NOMO-1 (cell line): ENCODE data around the gene SRRM5.
A peak's percentile ranks its signal among the peaks of the same experiment; 100 is the strongest.
"Not testable (repeated sequence)": the region's sequence is repeated elsewhere in the genome, so short reads cannot be mapped to it uniquely, and the experiment has no call there.

ENCODE experiments used
- DNase-seq, 2 experiments: peaks; one replicate each; lab custom pipeline; 2025; ENCODE audit not compliant: unreplicated experiment in 2 of 2; lab: John Stamatoyannopoulos, UW

Gene SRRM5

DNA sequence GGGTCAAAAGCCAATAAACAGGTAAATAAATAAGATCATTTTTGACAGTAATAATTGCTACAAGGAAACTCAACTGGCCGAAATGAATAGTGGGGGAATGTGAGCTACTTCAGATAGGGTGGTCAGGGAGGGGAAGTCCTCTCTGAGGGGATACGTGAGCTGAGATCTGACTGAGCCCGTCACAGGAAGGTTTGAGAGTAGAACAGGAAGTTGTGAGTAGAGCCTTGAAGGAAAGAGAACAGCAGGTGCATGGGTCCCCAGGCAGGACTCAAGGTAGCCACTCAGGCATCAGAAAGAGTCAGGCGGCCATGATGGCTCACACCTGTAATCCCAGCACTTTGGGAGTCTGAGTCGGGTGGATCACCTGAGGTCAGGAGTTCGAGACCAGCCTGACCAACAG lies 22.2 kb upstream of the SRRM5 start:
- DNase-seq: no peak

GRCh38 chr19:43591904-43592772 lies 19.8 kb upstream of the SRRM5 start:
- no peak for DNase-seq

GRCh38 chr19:43592800-43593350 lies 19.0 kb upstream of the SRRM5 start:
- DNase-seq: no peak

- DNase-seq: no peak
These were observed 17.7 kb upstream of the SRRM5 start for GRCh38 chr19:43594081-43594697.

DNA sequence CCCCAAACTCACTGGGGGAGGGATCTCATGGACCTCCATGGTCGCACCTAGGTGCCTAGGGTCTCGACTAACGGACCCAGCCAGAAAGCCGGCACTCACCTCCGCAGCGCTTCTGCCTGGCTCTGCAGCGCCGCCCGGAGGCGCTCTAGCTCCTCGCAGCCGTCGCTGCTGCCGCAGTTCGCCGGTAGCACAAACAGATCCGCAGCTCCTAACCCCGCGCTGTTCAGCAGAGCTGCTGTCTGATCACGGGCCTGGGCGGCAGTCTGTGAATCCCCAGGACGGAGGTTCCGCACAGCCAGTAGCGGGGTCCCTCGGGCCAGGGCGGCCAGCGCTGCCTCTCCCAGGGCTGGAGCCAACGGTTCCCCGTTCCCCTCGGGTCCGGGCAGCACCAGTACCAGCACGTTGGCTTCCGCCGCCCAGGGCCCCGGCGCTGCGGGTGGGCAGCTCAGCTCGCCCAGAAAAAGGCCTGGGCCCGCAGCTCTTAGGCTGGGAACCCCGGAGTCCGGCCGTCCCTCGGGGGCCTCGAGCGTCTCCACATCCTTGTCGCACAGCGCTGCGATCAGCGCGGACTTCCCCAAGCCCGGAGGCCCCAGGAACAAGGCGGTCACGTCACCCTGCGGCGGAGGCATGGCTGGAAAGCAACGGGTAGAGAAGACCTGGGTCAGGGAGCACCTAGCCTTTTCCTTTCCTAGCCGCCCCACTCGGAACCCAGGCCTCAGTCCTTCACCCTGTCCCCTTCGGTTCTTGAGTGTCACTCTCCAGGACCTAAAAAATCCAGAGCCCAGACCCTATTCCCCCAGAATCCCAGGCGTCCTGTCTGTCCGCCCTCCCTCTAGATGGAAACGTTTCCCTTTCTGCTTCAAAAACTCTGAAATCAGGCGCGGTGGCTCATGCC lies 16.9 kb upstream of the SRRM5 start:
- peak; percentile 65 to 73 for DNase-seq

GRCh38 chr19:43595605-43595998 lies 16.3 kb upstream of the SRRM5 start:
- DNase-seq: no peak

DNA sequence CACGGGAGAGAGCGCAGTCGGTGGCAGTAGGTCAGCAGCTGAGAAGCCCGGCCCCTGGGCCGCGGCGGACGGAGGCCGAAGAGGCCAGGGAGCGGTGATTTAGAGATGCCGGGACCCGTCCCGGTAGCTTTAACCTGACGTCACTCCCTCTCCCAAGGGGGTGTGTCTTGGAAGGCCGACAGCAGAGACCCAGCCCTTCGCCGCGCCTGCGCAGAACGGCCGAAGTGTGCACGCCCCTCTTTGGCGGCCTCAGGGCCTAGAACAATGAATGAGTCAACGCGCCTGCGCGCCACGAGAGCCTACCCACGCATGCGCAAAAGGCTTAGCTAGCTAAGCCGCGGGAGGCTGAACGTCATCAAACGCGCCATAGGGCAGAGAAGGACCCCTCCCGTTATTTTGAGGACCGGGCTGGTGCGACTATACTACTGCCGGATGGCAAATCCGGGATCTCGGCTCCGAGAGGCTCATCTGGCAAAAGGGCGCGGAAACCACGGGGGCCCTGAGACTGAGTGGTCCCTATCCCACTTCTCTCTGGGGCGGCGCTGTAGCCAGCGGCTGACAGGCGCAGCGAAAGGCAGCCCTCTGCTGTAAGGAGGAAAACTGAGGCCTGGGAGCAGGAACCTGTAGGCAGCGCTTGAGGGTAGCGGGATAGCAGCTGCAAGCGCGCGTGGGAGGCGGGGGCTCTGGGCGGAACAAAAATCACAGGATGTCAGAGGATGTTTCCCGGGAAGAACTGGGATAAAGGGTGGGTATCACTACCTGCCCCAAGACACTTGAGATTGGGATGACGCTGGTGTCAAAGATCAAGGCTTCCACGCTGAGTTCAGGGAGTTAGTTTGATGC lies 15.7 kb upstream of the SRRM5 start, which contains the start of the genes IRGQ and ZNF576:
IRGQ (minus strand) TSS at position 136 of the 843 bp plus-strand sequence. CDS start 796 bp downstream, outside the sequence.
ZNF576 (plus strand) TSS at position 597 of the 843 bp plus-strand sequence. CDS start 514 bp downstream, outside the sequence.
- DNase-seq: peak; percentile 98 to 99

- DNase-seq: peak in 1 of 2 experiments; percentile 18
These were observed 14.9 kb upstream of the SRRM5 start for GRCh38 chr19:43596842-43597461.

DNA sequence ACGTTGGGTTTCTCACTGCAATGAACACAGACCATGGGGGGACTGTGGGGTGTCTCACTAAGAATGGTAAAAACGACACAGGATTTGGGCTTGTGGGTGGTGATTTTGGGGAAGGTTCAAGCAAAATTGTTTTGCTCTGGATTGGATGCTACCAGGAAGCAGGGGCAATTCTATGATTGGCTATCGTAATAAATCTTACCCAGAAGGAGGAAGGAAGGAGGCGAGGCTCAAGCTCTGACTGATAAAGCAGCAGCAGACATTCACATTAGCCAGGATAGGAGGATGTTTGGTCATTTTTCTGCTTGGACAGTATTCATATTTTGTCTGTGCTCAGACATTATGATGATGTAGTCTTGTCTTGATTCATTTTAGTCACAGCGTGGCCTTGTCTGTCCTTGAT lies 14.0 kb upstream of the SRRM5 start:
- peak in 1 of 2 experiments; percentile 17 for DNase-seq

DNA sequence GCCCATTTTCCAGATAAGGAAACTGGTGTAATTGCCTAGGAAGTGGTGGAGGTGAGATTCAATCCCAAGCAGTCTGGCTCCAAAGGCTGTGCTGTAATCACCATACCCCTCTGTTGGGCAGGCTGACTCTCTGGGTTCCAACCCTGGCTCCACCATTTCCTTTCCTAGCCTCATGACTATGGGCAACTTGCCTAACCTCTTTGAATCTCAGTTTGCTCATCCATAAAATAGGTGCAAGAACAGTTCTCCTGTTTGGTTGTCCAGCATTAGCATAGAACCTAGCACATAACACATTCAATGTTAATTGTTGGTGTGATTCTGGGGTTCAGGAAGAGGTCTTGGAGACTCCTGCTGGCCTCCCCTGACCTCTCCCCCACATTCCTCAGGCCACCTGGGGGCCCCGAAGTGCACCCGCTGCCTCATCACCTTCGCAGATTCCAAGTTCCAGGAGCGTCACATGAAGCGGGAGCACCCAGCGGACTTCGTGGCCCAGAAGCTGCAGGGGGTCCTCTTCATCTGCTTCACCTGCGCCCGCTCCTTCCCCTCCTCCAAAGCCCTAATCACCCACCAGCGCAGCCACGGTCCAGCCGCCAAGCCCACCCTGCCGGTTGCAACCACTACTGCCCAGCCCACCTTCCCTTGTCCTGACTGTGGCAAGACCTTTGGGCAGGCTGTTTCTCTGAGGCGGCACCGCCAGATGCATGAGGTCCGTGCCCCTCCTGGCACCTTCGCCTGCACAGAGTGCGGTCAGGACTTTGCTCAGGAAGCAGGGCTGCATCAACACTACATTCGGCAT lies 13.2 kb upstream of the SRRM5 start:
- DNase-seq: no peak

- DNase-seq: no peak
These were observed 12.1 kb upstream of the SRRM5 start for GRCh38 chr19:43599635-43600295.

GRCh38 chr19:43600326-43600725 lies 11.6 kb upstream of the SRRM5 start:
- DNase-seq: not testable (repeated sequence)

DNA sequence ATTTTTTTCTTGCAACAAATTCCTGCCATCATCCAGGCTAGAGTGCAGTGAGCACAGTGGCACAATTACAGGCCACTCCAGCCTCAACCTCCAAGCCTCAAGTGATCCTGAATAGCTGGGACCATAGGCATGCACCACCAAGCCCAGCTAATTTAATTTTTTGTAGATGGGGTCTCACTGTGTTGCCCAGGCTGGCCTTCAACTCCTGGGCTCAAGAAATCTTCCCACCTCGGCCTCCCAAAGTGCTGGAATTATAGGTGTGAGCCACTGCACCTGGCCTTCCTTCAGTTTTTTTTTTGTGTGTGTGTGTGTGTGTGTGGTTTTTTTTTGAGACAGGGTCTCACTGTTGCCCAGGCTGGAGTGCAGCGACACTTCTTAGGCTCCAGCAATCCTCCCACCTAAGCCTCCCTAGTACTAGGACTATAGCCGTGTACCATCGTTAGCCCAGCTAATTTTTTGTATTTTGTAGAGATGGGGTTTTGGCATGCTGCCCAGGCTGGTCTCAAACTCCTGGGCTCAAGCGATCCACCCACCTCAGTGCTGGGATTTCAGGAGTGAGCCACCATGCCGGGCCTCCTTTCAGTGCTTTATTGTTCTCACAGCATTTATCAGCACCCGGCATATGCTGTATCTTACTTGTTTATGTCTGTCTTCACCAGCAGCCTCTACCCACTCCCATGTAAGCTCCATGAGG lies 5.9 kb upstream of the SRRM5 start:
- no peak for DNase-seq

DNA sequence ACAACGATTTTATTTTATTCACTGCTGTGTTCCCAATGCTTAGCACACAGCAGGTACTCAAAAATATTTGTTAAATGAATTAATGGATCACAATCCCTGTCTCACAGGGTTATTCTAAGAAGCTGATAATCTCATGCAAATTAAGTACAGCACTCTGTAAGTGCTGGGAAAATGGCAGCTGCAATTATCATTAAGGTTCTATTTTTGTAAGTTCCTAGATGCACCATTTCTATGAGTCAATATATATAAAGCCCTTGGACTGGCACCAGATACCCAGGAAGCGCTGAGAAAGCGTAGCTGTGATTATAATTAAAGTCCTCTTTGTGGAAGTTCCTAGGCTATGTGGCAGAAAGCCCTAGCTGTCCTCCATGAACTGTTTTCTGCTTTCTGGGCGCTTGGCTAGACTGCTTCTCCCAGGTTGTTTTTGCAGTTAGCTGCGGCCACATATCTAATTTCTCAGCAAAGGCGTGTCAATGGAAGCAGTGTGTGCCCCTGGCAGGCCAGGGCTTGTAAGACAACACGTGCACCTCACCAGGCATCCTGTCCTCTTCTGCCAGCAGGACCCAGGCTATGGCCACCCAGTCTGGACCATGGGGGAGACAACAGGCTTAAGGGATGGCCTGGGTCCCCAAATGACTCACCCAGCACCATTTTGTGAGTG lies 5.2 kb upstream of the SRRM5 start:
- DNase-seq: no peak

GRCh38 chr19:43607238-43608205 lies 4.4 kb upstream of the SRRM5 start:
- DNase-seq: no peak

- DNase-seq: no peak
These were observed 2.0 kb upstream of the SRRM5 start for GRCh38 chr19:43609872-43610271.
